Trophoblast cell (in vitro differentiated cells and primary cell): ENCODE measurements around the gene LDLRAD4.

Source experiments
- DNase-seq, 2 donors: peaks; one replicate each; pipeline ENCODE4 v3.0.0-alpha.2; 2016
- H2AFZ ChIP-seq: 2 replicates; pipeline ENCODE4 v1.6.1; 2013; ENCODE audit warnings: low read length, moderate library complexity, mild to moderate bottlenecking; ENCODE audit not compliant: insufficient read depth, poor library complexity
- H2AK5ac ChIP-seq: 2 replicates; pipeline ENCODE4 v1.6.1; 2013; ENCODE audit warnings: mild to moderate bottlenecking, low read length
- H2BK120ac ChIP-seq: 2 replicates; pipeline ENCODE4 v1.6.1; 2013; ENCODE audit warnings: low read length, mild to moderate bottlenecking, moderate library complexity; ENCODE audit not compliant: insufficient read depth, poor library complexity
- H2BK12ac ChIP-seq: 2 replicates; pipeline ENCODE4 v1.6.1; 2013; ENCODE audit warnings: mild to moderate bottlenecking, low read length, moderate library complexity
- H2BK5ac ChIP-seq: 2 replicates; pipeline ENCODE4 v1.6.1; 2013; ENCODE audit warnings: low read length, low read depth, moderate library complexity, mild to moderate bottlenecking; ENCODE audit not compliant: poor library complexity
- H3K14ac ChIP-seq: 2 replicates; pipeline ENCODE4 v1.6.1; 2013; ENCODE audit warnings: mild to moderate bottlenecking, low read length
- H3K18ac ChIP-seq: 2 replicates; pipeline ENCODE4 v1.6.1; 2013; ENCODE audit warnings: mild to moderate bottlenecking, low read length
- H3K23ac ChIP-seq: 2 replicates; pipeline ENCODE4 v1.6.1; 2013; ENCODE audit warnings: low read length
- H3K27ac ChIP-seq: 2 replicates; pipeline ENCODE4 v1.5.1; 2013; ENCODE audit warnings: low read depth, mild to moderate bottlenecking, inconsistent platforms, low read length, moderate library complexity
- H3K27me3 ChIP-seq: 2 replicates; pipeline ENCODE4 v1.6.1; 2013; ENCODE audit warnings: inconsistent platforms, mild to moderate bottlenecking, low read length, moderate library complexity; ENCODE audit not compliant: insufficient read depth
- H3K36me3 ChIP-seq, 2 experiments: 1 replicate in 1 of 2; 2 replicates in 1 of 2; pipeline ENCODE4 v1.6.1; 2013; ENCODE audit warnings: low read length in 2 of 2, mild to moderate bottlenecking in 2 of 2, moderate library complexity in 1 of 2; ENCODE audit not compliant: insufficient read depth in 2 of 2, control insufficient read depth in 1 of 2
- H3K4ac ChIP-seq: 2 replicates; pipeline ENCODE4 v1.6.1; 2013; ENCODE audit warnings: low read depth, mild to moderate bottlenecking, low read length, moderate library complexity
- H3K4me1 ChIP-seq, 2 experiments: 1 replicate in 1 of 2; 2 replicates in 1 of 2; pipeline ENCODE4 v1.6.1; 2013; ENCODE audit warnings: low read length in 2 of 2, mild to moderate bottlenecking in 2 of 2, moderate library complexity in 1 of 2; ENCODE audit not compliant: insufficient read depth in 2 of 2, control insufficient read depth in 1 of 2
- H3K4me2 ChIP-seq: 2 replicates; pipeline ENCODE4 v1.6.1; 2013; ENCODE audit warnings: inconsistent platforms, mild to moderate bottlenecking, low read length, moderate library complexity
- H3K4me3 ChIP-seq: 2 replicates; pipeline ENCODE4 v1.5.1; 2013; ENCODE audit warnings: mild to moderate bottlenecking, low read depth, low read length, inconsistent platforms
- H3K79me1 ChIP-seq: one replicate; pipeline ENCODE4 v1.6.1; 2013; ENCODE audit warnings: low read length
- H3K79me2 ChIP-seq: 2 replicates; pipeline ENCODE4 v1.6.1; 2013; ENCODE audit warnings: low read length, mild to moderate bottlenecking; ENCODE audit not compliant: control insufficient read depth, insufficient read depth, poor library complexity
- H3K9ac ChIP-seq: 2 replicates; pipeline ENCODE4 v1.6.1; 2013; ENCODE audit warnings: mild to moderate bottlenecking, low read length
- H3K9me3 ChIP-seq: 2 replicates; pipeline ENCODE4 v1.6.1; 2013; ENCODE audit warnings: low read depth, mild to moderate bottlenecking, control low read depth, inconsistent platforms, low read length; ENCODE audit not compliant: insufficient read depth
- H4K12ac ChIP-seq: 2 replicates; pipeline ENCODE4 v1.6.1; 2013; ENCODE audit warnings: low read depth, mild to moderate bottlenecking, low read length, moderate library complexity
- H4K8ac ChIP-seq: 2 replicates; pipeline ENCODE4 v1.6.1; 2013; ENCODE audit warnings: low read depth, mild to moderate bottlenecking, low read length, moderate library complexity
- H4K91ac ChIP-seq: one replicate; pipeline ENCODE4 v1.6.1; 2013; ENCODE audit warnings: low read depth, mild to moderate bottlenecking, low read length, moderate library complexity
- WGBS: extraction: QIAGEN DNeasy Blood & Tissue Kit; methylation state at CpG from one replicate; pipeline ENCODE4 v1.1.7; 2013; ENCODE audit warnings: missing lambda C conversion rate; ENCODE audit not compliant: insufficient read length, insufficient coverage; ENCODE audit errors: extremely low coverage; 5-methylcytosine and 5-hydroxymethylcytosine counted together

LDLRAD4 gene

GRCh38 chr18:13493725-13494124 is 275.2 kb downstream of the LDLRAD4 start:
- Histone ChIP-seq H3K27me3 (no peaks in the 10 kb centered on the region), H3K9ac (no peak overlapping the region), H2BK12ac (no peak overlapping the region), H2AK5ac (no peak overlapping the region), H3K18ac (no peak overlapping the region), H3K27ac (no peak overlapping the region), H3K4me1 (peaks cover 0 to under 1% of the 10 kb centered on the region in 2 experiments), H3K4me2 (no peak overlapping the region), H2BK5ac (no peak overlapping the region), H4K12ac (no peak overlapping the region), H3K23ac (no peak overlapping the region), H2BK120ac (no peak overlapping the region), H3K14ac (no peak overlapping the region), H3K79me2 (no peaks in the 10 kb centered on the region), H3K36me3 (peaks cover 5 to 13% of the 10 kb centered on the region in 2 experiments), H3K9me3 (peaks cover 13% of the 10 kb centered on the region), H3K4ac (no peak overlapping the region), H2AFZ (no peak overlapping the region), H4K91ac (no peak overlapping the region), H4K8ac (no peak overlapping the region), H3K79me1 (no peaks in the 10 kb centered on the region), H3K4me3 (no peak overlapping the region)
- no CpG with 5 or more reads among the region's 16 CpGs for WGBS
- no peak for DNase-seq

GRCh38 chr18:13494871-13495445 is 276.4 kb downstream of the LDLRAD4 start:
- H3K36me3 ChIP-seq: peaks cover 5 to 18% of the 10 kb centered on the region in 2 experiments
- peaks cover 23% of the 10 kb centered on the region for H3K9me3 ChIP-seq
- H3K27me3 ChIP-seq: no peaks in the 10 kb centered on the region
- no peak overlapping the region for H3K14ac ChIP-seq
- no CpG with 5 or more reads among the region's 14 CpGs for WGBS
- no peaks in the 10 kb centered on the region for H3K79me2 ChIP-seq
- no peak overlapping the region for H3K4ac ChIP-seq
- H3K23ac ChIP-seq: no peak overlapping the region
- H3K9ac ChIP-seq: no peak overlapping the region
- no peak overlapping the region for H3K18ac ChIP-seq
- no peak overlapping the region for H4K12ac ChIP-seq
- no peak overlapping the region for H2BK5ac ChIP-seq
- DNase-seq: no peak
- H4K91ac ChIP-seq: no peak overlapping the region
- no peak overlapping the region for H2AK5ac ChIP-seq
- H3K27ac ChIP-seq: no peak overlapping the region
- H3K4me2 ChIP-seq: no peak overlapping the region
- no peaks in the 10 kb centered on the region for H3K79me1 ChIP-seq
- no peak overlapping the region for H3K4me3 ChIP-seq
- H2BK12ac ChIP-seq: no peak overlapping the region
- no peaks in the 10 kb centered on the region for H3K4me1 ChIP-seq
- no peak overlapping the region for H2AFZ ChIP-seq
- H2BK120ac ChIP-seq: no peak overlapping the region
- no peak overlapping the region for H4K8ac ChIP-seq

DNA sequence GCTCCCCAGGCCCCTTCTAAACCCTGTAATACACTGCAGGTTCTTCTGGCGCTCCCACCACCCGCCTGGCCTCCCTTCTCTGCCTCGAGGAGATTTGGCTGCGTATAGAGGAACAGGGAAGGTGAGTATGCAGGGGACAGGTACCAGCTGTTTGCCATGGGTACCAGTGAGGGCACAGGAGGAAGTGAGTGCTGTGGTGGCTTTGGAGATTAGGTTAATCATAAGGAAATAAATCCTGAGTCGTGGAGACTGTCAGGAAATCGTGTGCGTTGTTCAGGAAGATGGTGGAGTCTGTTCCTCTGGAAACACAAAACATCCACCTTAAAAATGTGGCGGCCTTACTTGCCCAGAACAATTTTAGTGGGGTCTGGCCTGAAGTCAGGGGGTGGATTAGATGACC is 277.4 kb downstream of the LDLRAD4 start:
- Histone ChIP-seq H3K9ac (no peak overlapping the region), H3K14ac (no peak overlapping the region), H3K79me1 (no peaks in the 10 kb centered on the region), H3K23ac (no peak overlapping the region), H3K4me1 (peaks cover 4 to 6% of the 10 kb centered on the region in 2 experiments), H2BK120ac (no peak overlapping the region), H2BK5ac (no peak overlapping the region), H4K91ac (no peak overlapping the region), H3K79me2 (no peaks in the 10 kb centered on the region), H3K27me3 (no peaks in the 10 kb centered on the region), H4K8ac (no peak overlapping the region), H3K18ac (no peak overlapping the region), H3K36me3 (peaks cover 5 to 18% of the 10 kb centered on the region in 2 experiments), H3K9me3 (peaks cover 23% of the 10 kb centered on the region), H3K4me2 (no peak overlapping the region), H4K12ac (no peak overlapping the region), H2AK5ac (no peak overlapping the region), H3K4me3 (no peak overlapping the region), H2AFZ (no peak overlapping the region), H2BK12ac (no peak overlapping the region), H3K27ac (no peak overlapping the region), H3K4ac (no peak overlapping the region)
- DNase-seq: no peak
- no CpG with 5 or more reads among the region's 8 CpGs for WGBS

DNA sequence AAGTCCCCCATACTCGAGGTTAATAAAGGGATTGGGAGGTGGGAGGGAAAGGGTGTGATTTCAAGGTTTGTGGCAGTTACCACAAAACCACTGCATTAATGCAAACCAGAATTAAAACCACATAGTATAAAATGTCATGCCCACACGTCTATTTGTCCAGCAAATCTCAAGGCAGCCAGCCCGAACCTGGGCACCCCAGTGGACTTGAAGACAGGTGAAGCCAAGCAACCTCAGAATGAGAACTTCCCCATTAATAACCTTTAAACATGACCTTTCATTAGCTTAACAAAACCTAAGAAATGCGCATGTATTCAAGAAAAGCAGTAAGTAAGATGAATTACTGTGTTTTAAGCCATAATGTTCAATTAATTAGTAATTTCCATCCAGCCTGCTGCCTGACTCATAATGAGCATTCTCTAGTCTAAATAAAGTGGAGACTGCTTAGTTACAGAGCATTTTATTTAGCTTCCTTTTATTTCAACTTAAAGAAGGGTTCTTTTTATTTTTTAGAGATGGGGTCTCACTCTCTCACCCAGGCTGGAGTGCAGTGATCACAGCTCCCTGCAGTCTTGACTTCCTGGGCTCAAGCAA is 278.2 kb downstream of the LDLRAD4 start:
- no peak overlapping the region for H3K23ac ChIP-seq
- H3K4ac ChIP-seq: no peak overlapping the region
- no peak overlapping the region for H2BK5ac ChIP-seq
- H3K14ac ChIP-seq: no peak overlapping the region
- no peak overlapping the region for H2AK5ac ChIP-seq
- H3K4me2 ChIP-seq: no peak overlapping the region
- H4K12ac ChIP-seq: no peak overlapping the region
- H4K8ac ChIP-seq: no peak overlapping the region
- no peaks in the 10 kb centered on the region for H3K27me3 ChIP-seq
- no peaks in the 10 kb centered on the region for H3K79me1 ChIP-seq
- H3K4me3 ChIP-seq: no peak overlapping the region
- peaks cover 5 to 18% of the 10 kb centered on the region in 2 experiments for H3K36me3 ChIP-seq
- H3K18ac ChIP-seq: no peak overlapping the region
- H2BK120ac ChIP-seq: no peak overlapping the region
- H2BK12ac ChIP-seq: no peak overlapping the region
- H3K9ac ChIP-seq: no peak overlapping the region
- no peak overlapping the region for H4K91ac ChIP-seq
- no peak overlapping the region for H2AFZ ChIP-seq
- DNase-seq: no peak
- H3K9me3 ChIP-seq: peaks cover 23% of the 10 kb centered on the region
- H3K27ac ChIP-seq: no peak overlapping the region
- no peaks in the 10 kb centered on the region for H3K79me2 ChIP-seq
- H3K4me1 ChIP-seq: peaks cover 4 to 8% of the 10 kb centered on the region in 2 experiments
- no CpG with 5 or more reads among the region's 4 CpGs for WGBS
